ENCODE results near the gene ARHGEF19. TPM values are rescaled to one million over a fixed set of nuclear protein-coding genes. Genes with fewer than 3 reads are reported as not detected.
"Not testable (repeated sequence)": the region's sequence is repeated elsewhere in the genome, so short reads cannot be mapped to it uniquely, and the experiment has no call there.

The ARHGEF19 gene
- total RNA-seq, 2 donors from 2014 or later, result 2.1 to 4.7 TPM

DNA sequence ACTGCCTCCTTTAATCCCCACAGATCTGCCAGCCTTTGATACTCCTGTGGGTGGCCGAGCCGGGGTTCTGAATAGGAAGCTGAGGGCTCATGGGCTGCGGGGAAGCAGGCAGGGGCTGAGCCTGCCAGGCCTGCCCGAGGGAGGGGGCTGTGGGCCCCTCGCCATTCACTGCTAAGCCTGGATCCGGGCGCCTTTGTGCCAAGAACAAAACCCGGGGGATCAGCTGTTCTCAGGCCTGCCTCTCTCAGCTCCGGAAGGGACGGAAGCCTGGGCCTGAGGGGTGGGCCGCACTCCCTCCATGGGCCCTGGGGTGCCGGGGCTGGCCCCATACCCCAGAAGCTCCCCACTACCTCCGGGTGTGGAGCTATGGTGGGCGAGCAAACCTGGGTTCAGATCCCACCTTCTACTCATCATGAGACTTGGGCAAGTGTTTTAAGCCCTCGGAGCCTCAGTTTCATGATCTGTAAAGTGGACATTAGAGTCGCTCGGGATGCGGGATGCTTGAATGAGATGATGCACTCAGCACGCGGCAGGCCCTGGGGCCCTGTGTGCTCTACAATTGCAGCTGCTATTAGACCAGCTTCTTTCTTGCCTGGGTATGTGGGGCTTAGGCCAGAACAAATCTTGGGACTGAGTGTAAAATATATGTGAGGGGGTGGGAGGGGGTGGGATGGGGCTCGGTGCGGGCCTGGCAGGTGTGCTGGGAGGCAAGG, 37.4 kb downstream of the ARHGEF19 start:
- ATAC-seq, result peak; percentile 2 to 23
- DNase-seq, result no peak
- intact Hi-C loops (cut with DNase I), result no loop called here

DNA sequence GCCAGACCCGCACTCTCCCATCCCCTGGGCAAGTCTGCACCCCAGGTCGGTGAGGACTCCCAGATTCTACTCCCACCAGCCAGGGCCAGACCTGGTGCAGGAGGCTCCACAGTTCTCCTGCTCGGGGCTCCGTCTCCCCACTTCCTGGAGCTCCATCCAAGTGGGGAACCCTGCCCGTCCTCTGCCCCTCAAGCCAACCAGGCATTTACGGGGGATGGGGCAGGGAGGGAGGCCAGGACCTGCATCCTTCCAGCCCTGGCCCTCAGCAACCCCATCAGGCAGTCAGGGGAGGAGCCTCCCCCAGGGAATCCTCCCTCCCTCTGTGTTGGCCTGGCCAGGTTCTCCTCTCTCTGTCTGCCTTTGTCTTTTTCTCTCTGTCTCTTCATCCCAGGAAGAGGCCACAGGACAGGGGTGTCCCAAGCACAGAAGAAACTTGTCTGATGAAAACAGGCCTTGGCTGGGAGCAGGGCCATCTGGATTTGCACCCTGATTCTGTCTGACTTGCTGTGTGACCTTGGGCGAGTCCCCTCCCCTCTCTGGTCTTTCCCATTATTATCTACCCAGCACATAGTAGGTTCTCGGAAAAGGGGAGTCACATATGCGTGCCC, 38.1 kb downstream of the ARHGEF19 start:
- ATAC-seq (peak in 1 of 2 donors; percentile 3), DNase-seq (no peak)
- intact Hi-C loops (cut with DNase I), result no loop called here

DNA sequence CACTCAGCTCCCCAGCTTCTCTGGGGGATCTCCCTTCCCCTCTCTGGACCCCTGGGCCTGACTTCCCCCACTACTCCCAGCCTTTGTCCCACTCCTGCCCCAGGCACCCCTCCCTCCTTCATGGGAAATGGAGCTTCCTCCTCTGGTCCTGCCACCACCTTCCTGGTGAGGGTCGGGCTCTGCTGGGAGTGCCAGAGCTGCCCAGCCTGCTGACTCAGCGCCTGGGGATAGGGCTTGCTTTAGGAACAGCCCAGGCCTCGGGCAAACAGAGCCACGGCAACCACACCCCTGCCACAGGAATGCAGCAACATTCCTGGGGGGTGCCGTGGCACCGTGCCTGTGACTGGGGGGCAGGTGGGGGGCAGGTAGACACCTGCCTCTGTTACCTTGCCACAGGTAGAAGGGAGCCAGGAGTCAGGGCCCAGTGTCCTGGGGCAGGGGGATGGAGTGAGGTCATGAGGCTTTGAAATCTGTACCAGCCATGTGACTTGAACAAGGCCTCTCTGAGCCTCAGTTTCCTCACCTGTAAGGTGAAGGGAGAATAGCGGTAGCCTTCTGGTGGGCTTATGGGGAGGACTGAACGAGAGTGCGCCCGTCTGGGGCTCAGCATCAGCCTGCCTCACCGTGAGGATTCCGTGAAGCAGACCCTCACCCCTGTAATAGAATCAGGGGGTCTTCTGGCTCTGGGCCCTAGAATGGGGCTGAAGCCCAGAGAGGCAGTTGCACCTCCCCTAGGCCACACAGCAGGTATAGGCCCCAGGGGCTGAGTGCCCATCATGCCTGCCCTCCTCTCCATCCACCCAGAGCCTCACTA, 38.8 kb downstream of the ARHGEF19 start:
- intact Hi-C loops (cut with DNase I), result no loop called here
- ATAC-seq (peak in 1 of 2 donors; percentile 53), DNase-seq (peak; percentile 60)

DNA sequence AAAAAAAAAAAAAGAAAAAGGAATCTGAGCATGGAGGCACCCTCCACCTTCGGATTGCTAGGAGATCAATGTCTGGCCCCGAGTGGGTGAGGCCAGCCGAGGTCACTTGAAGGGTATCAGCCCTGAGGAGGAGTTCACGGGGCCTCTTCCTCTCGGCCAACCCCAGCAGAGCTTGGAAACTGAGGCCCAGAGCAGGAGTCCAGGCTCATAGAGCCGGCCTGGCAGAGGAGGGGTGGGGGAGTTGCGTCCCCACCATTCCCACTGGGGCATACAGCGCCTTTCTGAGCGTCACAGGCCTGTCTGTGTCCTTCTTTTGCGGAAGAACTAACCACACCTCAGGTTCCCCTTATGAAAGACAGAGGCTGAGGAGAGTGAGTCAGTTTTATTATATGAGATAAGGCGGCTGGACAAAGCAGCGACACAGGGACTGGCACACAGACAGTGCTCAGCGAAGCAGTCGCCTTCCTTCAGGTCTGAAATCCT, 39.4 kb downstream of the ARHGEF19 start:
- intact Hi-C loops (cut with DNase I), result no loop called here
- peak; percentile 48 for DNase-seq
- peak in 1 of 2 donors; percentile 25 for ATAC-seq

DNA sequence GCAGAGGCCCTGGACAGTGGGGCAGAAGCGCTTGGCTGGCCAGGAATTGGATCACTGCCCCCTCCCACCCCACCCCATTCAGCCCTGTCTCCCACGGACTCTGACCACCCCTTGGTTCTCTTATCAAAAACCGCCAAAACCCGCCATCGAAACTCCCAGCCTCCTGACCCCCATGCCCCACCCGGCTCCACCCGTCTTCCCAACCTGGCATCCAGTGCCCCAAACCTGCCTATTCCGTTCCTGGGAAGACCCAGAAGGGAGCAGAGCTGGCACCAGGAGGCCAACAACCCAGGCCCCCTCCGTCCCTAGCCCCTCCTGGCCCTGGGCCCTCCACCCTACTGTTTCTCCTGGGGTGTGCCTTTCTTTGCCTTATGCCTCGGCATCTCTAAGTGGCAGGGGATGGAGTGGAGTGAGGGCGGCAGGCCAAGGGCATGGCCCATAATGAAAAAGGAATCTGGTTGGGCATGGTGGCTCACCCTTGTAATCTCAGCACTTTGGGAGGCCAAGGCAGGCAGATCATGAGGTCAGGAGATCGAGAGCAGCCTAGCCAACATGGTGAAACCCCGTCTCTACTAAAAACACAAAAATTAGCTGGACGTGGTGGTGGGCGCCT, 40.1 kb downstream of the ARHGEF19 start:
- ATAC-seq (no peak), DNase-seq (no peak)
- intact Hi-C loops (cut with DNase I), result no loop called here

DNA sequence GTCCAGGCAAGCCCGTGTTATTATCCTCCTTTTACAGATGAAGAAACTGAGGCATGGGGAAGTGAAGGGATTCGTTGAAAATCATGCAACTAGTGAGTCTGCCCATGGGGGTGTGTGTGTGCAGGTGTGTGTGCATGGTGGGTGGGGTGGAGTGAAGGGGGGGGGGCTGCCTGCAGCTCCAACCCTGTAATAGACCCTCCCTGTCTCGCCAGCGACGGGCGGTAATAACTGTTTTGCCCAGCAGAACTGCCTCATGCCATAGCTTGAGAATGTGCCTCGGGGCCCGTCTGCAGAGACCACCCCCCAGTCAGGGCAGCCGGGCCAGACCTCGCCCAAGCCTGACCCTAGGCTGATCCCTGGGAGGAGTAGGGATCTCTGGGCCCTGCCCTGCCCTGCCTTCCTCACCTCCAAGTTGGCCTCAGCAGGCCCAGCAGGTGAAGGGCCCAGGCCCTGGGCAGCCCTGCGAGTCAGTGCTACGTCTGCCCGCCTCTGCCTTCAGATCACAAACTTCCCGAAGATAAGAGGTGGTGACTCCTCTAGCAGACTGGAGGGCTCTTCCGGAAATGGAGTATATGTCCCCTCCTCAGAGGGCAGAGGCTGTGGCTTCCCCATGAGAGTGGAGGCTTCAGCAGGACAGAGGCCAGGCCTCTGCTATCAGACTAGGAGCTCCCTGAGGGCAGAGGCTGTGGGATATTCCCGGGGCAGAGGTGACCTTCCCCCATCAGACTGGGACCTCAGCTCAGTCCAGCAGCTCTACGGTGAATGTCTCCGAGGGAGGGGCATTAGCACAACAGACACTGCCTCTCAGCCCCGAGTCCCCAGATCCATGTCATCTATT, 40.9 kb downstream of the ARHGEF19 start:
- no peak for DNase-seq

DNA sequence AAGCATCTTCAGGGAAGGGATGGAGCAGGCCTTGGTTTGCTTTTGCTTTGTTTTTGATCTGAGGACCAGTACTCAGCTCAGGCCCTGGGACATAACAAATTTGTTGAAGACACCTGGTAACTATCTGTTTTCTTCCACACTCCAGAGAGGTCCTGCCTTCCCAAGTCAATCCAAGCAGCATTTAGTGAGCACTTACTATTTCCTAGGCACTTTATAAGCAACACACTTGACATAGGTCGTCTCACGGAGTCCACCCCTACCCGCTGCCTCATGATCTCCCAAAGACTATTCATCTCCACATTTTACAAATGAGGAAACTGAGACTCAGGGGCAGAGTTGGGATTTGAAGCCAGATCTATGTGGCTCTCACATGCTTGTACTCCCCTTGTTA, 42.2 kb downstream of the ARHGEF19 start:
- ATAC-seq (no peak), DNase-seq (no peak)
- intact Hi-C loops (cut with DNase I), result no loop called here

More for the DNA sequence above, 40.9 kb downstream of the ARHGEF19 start:
- intact Hi-C loops (cut with DNase I), result no loop called here
- no peak for ATAC-seq

DNA sequence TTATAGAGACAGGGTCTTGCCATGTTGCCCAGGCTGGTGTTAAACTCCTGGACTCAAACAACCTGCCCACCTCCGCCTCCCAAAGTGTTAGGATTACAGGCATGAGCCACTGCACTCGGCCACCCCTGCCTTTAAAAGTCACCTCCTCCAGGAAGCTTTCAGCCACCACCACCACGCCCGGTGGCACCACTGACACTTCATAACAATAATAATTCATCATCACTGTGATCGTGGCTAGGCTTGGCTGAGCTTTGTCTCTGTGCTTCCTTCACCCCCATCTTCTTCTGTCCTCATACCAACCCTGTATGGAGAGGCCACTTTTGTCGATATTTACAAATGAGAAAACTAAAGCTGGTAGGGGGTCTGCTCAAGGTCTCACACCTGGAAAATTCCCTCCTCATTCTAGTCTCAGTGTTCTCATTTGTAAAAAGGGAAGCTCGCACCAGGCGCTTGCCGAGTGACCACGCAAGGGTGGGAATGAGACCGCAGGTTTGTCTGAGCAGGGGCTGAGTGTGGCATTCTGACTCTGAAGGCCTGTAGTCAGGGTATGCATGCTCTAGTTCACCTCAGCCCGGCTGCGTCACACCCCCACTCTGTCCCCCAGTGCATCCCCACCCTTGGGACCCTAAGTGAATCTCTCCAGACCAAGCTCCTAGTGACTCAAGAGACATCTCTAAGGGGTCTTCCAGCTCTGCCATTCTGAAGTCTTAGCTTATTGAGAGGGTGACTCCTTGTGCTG, 43.7 kb downstream of the ARHGEF19 start:
- ATAC-seq (no peak), DNase-seq (no peak)
- intact Hi-C loops (cut with DNase I), result no loop called here

DNA sequence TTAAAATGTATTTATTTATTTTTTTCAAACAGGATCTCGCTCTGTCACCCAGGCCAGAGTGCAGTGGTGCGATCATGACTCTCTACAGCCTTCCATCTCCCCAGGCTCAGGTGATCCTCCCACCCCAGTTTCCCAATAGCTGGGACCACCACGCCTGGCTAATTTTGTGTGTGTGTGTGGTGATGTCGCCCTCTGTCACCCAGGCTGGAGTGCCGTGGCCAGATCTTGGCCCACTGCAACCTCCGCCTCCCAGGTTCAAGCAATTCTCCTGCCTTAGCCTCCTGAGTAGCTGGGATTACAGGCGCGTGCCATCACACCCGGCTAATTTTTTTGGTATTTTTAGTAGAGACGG, 44.3 kb downstream of the ARHGEF19 start:
- intact Hi-C loops (cut with DNase I); ATAC-seq: not testable (repeated sequence)

DNA sequence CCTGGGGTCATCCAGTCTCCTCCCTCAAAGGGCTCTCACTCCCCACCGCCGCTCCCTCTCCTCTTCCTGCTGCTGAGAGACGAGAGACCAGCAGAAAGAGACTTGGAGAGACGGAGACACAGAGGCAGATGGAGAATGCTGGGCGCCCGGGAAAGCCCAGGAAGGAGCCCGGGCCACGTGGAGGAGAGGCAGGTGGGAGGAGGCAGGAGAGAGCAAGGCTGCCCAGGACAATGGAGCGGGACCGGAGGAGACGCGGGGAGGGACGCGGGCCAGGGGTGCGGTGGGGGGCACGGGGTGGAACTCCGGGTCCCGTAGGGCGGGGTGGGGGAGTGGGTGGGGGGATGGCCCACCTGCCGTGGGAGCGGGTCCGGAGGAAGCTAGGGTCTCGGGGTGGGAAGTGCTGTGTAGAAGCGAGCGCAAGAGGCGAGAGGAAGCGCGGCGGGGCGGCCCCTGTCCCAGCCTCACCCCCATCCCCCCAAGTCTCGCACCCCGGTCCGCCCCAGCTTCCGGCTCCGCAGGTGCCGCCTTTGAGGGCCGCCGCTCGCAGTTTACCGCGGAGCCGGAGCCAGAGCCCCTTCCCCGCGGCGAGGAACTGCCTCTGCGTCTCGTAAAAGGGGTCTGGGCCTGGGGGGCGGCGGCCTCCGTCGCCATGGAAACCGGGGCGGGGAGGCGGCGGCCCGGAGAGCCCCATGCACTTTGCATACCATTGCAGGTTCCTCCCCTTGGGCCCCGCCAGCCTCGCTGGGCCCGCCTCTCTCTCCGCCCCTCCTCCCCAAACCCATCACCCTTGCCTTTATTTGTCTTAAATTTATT, 44.9 kb downstream of the ARHGEF19 start:
- peak; percentile 62 for DNase-seq
- ATAC-seq, result peak; percentile 73 to 81
- intact Hi-C loops (cut with DNase I), result no loop called here

More for the DNA sequence above, 44.3 kb downstream of the ARHGEF19 start:
- DNase-seq, result not testable (repeated sequence)

DNA sequence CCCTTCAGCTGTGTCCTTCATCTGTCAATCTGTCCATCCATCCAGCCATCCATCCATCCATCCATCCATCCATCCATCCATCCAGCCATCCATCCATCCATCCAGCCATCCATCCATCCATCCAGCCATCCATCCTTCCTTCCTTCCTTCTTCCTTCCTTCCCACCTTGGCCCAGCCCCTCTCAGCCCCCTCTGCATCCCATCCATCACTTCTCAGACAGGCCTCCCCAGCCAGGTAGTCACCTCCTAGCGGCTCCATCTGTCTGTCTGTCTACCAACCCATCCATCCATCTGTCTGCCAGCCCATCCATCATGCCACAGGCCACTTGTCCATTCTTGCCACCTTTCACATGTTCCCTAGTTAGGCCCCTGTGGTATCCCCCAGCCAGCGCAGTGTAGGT, 46.3 kb downstream of the ARHGEF19 start:
- DNase-seq, result no peak
- intact Hi-C loops (cut with DNase I), result no loop called here
- ATAC-seq, result no peak

DNA sequence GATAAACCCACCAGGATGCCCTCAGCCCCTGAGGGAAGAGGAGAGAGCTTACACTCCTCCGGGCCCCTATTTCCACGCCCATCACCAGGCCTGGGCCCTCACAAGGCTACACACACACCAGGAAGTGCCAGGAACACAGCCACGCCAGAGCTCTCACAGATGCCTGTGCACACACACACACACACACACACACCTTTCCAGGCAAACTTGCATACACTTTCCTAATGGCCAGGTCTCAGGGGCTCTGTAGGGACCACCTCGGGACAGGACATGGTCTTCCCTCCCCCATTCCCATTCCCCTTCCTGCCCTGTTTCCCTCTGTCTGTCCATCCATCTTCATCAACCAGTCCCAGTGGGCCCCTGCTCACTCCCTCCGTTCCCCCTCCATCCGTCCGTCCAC, 46.9 kb downstream of the ARHGEF19 start:
- ATAC-seq (no peak), DNase-seq (no peak)
- intact Hi-C loops (cut with DNase I), result no loop called here

DNA sequence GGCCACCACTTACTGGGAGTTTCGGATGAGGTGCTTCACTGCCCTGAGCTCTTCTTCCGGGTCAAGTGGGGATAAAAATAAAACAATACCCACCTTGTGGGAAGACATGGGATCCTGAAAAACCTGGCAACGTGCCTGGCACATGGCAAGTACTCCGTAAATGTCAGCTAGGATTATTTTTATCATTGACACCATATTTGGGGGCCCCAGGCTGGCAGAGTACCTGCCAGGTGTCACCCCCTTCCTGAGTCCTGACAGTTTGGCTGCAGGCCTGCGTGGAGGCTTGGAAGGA, 47.4 kb downstream of the ARHGEF19 start:
- intact Hi-C loops (cut with DNase I), result no loop called here
- DNase-seq, result peak; percentile 52
- peak in 1 of 2 donors; percentile 15 for ATAC-seq

DNA sequence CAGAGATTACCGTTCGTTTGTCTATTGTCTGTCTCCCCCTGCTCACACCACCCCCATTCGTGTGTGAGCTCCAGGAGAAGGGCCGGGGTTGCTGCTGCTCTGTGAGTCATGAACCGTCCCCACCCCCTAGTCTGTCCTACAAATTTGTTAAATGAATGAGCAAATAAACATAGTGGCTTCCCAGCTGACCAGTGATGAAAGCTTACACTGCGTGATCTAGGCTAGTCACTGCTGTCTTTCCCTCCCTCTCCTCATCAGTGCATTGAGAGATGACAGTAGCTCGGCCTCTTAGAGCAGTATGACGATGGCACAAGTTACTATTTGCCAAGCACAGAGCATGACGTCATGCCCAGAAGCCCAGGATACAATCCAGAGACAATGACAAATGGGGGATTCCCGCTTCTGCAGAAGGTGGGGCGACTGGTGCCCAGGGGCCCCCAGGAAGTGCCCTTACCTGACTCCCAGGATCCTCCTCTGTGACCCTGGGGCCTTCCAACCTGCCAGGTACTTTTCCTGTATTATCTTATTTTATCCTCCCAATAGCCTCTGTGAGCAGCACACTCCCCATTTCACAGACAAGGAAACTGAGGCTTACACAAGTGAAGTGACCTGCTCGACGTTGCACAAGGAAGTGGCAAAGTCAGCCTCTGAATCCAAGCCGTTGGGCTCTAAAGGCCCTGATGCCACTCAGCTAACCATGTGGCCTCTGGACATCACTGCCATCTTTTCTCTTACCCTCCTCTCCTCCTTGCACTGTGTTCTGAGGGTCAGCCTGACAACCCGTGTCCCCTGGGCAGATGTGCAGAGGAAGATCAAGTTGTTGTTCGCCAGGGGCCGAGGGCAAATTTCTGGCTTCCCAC, 48.0 kb downstream of the ARHGEF19 start:
- DNase-seq, result no peak

DNA sequence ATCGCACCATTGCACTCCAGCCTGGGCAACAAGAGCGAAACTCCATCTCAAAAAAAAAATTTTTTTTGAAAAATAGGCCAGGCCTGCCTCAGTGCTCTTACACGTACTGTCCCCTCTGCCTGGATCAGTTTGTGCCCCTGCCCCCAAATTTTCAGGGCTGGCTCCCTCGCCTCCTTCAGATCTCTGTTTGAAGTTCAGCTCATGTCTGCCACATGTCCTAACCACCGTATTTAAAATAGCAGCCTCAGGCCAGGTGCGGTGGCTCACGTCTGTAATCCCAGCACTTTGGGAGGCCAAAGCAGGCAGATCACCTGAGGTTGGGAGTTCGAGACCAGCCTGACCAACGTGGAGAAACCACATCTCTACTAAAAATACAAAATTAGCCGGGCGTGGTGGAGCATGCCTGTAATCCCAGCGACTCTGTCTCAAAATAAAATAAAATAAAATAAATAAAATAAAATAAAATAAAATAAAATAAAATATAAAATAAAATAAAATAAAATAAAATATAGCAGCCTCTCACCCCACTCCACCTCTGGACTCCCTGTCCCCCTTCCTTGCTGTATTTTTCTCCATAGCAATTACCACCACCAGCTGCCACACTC, 48.7 kb downstream of the ARHGEF19 start:
- ATAC-seq; intact Hi-C loops (cut with DNase I); DNase-seq: not testable (repeated sequence)

More for the DNA sequence above, 48.0 kb downstream of the ARHGEF19 start:
- intact Hi-C loops (cut with DNase I), result no loop called here
- ATAC-seq, result peak in 1 of 2 donors; percentile 57

Data from left cardiac atrium (tissue), 4 donors.